NCI-H2196 (cell line): Measurements from ENCODE around the gene OGFOD2.

ENCODE experiments used
- DNase-seq: peaks from one replicate; lab custom pipeline; 2025; ENCODE audit not compliant: unreplicated experiment; lab: John Stamatoyannopoulos, UW

OGFOD2 gene

GRCh38 chr12:122951406-122951805 is 23.6 kb upstream of the OGFOD2 start:
- DNase-seq, result no peak

- DNase-seq, result peak; percentile 69
These were observed 22.8 kb upstream of the OGFOD2 start for GRCh38 chr12:122951979-122952892.

- DNase-seq, result no peak
These were observed 19.9 kb upstream of the OGFOD2 start for GRCh38 chr12:122955156-122955555.

- no peak for DNase-seq
These were observed 19.0 kb upstream of the OGFOD2 start for GRCh38 chr12:122956035-122956434.

DNA sequence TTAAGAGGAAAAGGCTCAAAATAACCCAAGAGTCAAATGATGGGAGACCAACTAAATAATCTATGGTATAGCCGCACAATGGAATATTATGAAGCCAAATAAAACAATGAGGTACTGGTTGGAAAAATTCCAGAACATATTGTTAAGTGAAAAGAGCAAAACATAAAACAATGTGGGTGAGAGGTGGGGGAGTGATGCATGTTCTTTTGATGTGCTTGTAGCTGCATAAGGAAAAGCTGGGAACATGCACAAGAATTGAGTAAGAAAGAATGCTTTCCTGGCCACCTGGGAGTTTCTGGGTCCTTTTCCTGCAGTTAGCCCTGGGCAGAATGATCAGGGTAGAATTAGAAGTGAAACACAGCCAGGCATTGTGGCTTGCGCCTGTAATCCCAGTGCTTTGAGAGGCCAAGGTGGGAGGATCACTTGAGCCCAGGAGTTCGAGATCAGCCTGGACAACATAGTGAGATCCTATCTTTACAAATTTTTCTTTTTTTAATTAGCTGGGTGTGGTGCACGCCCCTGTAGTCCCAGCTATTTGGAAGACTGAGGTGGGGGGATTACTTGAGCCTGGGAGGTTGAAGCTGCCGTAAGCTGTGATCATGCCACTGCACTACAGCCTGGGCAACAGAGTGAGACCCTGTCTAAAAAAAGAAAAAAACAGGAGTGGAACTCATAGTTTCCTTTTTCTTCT is 16.7 kb upstream of the OGFOD2 start:
- DNase-seq, result no peak

- DNase-seq, result no peak
These were observed 15.4 kb upstream of the OGFOD2 start for GRCh38 chr12:122959566-122960192.

DNA sequence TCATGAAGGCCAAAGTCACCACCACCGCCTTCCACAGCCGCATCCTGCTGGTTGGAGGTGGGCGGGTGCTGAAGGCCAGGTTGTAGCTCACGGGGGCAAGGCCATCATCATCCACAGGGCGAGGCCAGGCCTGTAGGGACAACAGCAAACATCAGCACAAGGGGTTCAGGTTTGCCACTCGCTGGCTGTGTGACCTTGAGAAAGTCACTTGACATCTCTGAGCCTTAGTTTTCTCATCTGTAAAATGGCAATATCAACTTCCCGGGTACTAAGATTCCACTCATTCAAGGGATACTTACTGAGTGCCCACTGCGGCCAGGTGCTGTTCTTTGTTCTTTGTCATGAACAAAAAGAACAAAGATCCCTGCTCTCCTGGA is 14.9 kb upstream of the OGFOD2 start:
- no peak for DNase-seq

- DNase-seq, result peak; percentile 47
These were observed 13.3 kb upstream of the OGFOD2 start for GRCh38 chr12:122961531-122962329.

- DNase-seq, result no peak
These were observed 11.1 kb upstream of the OGFOD2 start for GRCh38 chr12:122963941-122964265.

DNA sequence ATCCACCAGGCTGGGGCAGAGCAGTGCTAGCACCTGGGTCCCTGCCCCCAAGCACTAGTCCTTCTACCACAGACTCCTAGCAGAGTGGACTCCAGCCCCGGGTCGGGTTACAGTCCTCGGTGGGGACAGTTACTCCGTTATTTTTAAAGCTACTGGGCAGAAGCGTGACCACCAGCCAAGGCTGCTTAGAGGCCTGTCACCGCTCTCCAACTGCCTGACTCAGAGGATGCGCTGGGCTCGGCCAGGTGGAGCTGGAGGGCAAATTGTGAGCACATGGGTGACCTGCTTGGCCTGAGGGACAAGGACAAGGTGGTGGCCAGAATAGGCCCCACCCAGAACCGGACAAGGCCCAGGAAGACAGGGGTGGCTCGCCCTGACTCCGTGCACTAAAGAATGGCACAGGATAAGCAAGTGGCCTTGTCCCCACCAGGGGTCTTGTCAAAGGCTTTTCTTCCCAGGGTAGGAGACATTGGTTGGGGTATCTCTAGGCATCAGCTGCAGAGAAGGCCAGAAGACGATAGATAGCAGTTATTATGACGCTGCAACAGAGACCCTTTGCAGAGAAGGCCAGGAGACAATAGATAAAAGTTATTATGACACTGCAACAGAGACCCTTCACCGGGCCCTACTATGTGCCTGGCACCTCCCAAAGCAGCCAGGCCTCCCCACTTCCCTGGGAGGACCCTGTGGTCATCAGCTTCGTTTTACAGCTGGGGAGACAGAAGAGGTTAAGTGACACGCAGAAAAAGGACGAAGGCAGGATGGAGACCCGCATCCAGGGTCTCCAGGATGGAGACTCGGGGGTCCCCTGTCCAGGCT is 10.4 kb upstream of the OGFOD2 start:
- no peak for DNase-seq

DNA sequence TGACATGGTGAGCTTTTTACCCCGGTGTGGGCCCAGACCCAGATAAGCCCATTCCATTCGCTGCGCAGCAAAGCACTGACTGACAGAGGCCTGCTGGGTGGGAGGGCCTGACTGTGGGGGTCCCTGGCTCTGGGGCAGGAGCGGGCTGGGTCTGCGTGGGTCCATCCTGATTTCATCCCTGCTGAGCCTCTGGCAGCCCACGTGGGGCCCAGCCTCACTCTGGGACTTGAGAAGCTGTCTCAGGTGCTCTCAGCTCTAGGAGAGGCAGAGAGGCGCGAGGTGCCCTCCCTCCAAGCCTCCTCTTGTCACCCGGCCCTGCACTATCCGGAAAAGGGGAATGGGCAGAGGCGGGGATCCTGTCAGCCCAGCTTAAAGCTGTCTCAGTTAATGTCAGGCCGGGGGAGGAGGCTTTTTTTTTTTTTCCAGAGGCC is 9.7 kb upstream of the OGFOD2 start:
- no peak for DNase-seq

DNA sequence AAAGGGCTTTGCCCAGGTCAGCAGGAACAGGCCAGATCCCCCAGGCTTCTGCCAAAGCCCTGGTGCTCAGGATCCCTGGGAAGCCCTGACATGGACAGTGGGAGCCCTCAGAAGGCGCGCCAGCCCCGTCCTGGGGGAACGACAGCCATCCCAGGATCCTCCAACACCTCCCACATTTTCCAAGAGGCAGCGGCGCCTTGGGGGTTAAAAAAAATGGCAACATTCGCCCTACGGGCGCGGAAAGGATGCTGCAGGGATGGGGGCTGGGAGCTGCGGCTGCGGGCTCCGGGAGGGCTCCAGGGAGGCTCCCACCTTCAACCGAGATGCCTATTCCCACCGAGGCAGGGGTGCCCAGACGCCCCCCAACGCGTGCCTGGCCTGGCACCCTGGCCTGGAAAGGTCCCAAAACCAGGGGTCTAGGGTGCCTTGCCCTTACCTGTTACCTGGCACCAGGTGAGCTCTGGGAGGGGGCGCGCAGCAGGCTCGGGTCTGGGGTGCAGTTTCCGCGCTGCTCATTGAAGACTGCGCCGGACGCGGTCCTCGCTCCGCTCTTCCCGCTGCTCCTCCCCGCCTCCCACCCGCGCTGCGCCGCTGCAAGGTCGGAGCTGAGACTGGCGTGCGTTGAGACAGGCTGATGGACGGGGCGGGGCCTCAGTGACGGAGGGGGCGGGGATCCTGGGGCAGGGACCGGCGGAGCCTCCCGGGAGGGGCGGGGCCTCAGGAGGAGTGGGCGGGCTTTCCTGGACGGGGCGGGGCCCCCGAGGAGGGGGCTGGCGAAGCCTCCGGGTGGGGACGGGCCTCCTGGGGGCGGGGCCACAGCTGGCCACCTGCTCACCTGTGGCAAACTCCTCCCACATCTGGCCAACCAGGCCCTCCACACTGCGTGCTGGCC is 8.9 kb upstream of the OGFOD2 start, which contains the start of gene ABCB9:
TSS of gene ABCB9 (minus strand) at position 613 of the 892 bp plus-strand sequence. CDS start 6,228 bp downstream, outside the sequence.
- DNase-seq, result peak; percentile 94

DNA sequence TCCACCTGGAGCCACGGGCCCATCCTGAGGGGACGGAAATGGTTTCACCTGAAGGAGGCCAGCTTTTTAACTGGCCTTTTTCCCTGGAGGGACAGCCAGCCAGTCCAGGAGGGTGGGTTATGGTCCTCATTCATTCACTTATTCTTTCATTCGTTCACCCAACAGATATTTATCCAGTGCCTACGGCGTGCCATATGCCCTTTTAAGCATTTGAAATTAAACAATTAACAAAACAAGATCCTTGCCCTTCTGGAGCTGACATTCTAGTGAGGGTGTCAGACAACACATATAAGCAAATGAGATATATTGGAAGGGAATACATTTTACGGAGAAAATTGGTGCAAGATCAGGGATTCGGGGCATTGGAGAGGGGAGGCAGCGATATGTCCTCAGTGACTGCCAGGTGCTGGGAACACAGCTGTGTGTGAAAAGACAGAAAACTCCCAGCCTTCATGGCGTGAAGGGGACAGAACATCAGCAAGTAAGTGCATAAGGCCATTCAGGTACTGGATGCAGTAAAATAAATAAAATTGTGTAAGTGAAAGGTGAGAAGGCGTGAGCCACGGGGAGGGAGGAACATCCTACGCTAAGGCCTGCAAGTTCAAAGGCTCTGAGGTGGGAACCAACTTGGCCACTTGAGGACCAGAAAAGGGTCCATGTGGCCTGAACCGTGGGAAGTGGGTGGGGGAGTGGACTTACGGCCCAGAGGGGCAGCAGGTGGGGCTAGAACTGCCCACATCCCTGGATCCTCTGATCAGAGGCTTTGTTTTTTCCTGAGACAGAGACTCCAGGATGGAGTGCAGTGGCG is 8.1 kb upstream of the OGFOD2 start:
- DNase-seq, result no peak

DNA sequence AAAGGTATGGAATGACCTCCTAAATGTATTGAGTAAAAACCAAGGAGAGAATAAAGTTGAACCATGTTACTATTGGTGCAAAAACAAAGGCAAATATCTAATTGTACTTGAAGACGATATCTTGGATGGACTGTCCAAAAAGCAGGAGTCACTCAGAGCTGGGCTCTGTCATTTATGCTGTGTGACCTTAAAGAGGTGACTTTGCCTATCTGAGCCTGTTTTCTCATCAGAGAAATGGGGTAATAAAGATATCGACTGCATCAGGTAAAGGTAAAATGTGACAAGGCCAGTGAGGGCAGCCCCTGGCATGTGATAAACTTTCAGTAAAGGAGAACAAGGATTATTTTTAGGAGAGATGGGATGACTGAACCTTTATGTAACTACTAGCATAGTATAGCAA is 6.9 kb upstream of the OGFOD2 start:
- no peak for DNase-seq

- peak; percentile 29 for DNase-seq
These were observed 5.4 kb upstream of the OGFOD2 start for GRCh38 chr12:122969676-122970075.

GRCh38 chr12:122974274-122974891 is 661 bp upstream of the OGFOD2 start:
- peak; percentile 98 for DNase-seq

DNA sequence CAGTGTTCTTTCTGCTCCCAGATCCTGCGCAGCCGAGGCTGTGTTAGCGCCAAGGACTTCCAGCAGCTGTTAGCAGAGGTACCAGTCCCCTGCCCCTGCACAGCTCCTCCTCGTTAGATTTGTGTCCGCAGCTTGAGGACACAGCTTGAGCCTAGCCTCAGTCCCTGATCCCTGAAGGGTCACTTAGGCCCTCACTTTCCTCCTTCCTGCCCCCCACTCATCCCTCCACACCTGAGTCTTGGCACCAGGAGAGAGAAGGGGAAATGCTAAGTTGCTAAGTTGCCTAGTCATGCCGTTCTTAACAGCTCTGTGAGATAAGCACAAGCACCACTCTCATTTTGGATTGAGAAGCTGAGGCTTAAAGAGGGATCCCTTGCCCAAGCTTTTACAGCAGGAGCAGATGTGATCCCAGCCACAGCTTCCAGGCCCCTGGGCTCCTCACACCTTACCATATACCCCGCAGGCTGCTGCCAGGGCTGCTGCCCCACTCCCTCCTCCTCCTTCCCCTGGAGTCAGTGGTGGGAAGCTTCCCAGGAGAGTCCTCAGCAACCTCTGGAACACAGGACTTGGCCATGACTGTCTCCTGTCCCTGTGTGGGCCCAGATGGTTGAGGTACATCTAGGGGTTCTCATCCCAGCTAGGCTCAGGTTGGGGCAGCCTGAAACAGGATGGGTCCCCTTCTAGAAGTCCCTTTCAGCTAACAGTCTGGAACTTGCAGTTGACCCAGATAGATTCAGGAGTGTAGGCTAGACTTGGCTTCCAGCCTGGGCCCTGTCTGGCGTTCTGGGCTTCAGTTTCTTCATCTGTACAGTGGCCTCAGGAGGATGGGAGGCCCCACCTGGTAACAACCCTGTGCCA is 975 bp downstream of the OGFOD2 start:
- DNase-seq, result no peak
